Measurements from ENCODE around the gene IL4I1. TPM values are rescaled to one million over a fixed set of nuclear protein-coding genes. Genes with fewer than 3 reads are reported as not detected.

IL4I1 gene
- total RNA-seq, 1 experiment from 2014 or later, result 0.71 TPM

- Histone ChIP-seq H3K79me2 (ENCODE audit: insufficient read depth, low read length) (peaks cover 9% of the 10 kb centered on the region; the same call in 1 of the 2 replicates), H3K9me3 (ENCODE audit: control insufficient read depth in 1 of 2, insufficient read depth in 1 of 2, low read depth in 1 of 2, low read length in 2 of 2) (peaks cover 0 to 6% of the 10 kb centered on the region in 2 experiments; a peak in 1 of 4 replicates), H3K9me2 (ENCODE audit: insufficient read depth) (no peaks in the 10 kb centered on the region), H3K27me3 (ENCODE audit: insufficient read depth, low read length) (no peaks in the 10 kb centered on the region), H4K20me1 (ENCODE audit: insufficient read depth) (no peaks in the 10 kb centered on the region), H3K4me3 (replicated peaks in 1 of 2; ENCODE audit: low read depth in 1 of 2, low read length in 2 of 2) (no peak overlapping the region), H2AFZ (ENCODE audit: low read depth, low read length, poor library complexity, severe bottlenecking) (no peak overlapping the region), H3K36me3 (ENCODE audit: control insufficient read depth in 1 of 2, insufficient read depth in 2 of 2, low read length in 2 of 2) (peaks cover 12 to 18% of the 10 kb centered on the region in 2 experiments), H3K4me2 (ENCODE audit: low read length) (no peak overlapping the region), H3K27ac (ENCODE audit: low read depth, low read length) (no peak overlapping the region), H3K4me1 (ENCODE audit: control insufficient read depth in 1 of 2, insufficient read depth in 2 of 2, low read length in 2 of 2) (peaks cover 9 to 23% of the 10 kb centered on the region in 2 experiments), H3K9ac (ENCODE audit: low read length) (no peak overlapping the region)
- ATAC-seq (no peak), DNase-seq (ENCODE audit: low read depth, low spot score) (no peak)
- ChIA-PET CTCF (no interaction called here), RAD21 (ENCODE audit: low non-redundant PET in 1 of 2, low total read pairs in 2 of 2, uncharacterized antibody in 2 of 2, unreplicated experiment in 2 of 2) (no interaction called here), POLR2A (no interaction called here)
- BruUV-seq (replicated peaks), result no TSS peak
- no peak for TF ChIP-seq POLR2A (IDR thresholded peaks at IDR 0.05; ENCODE audit: borderline replicate concordance, extremely low read depth, insufficient read depth, insufficient read length)
- TF ChIP-seq SRF (IDR thresholded peaks at IDR 0.05; ENCODE audit: low read depth), result no peak
- no peak for TF ChIP-seq FOSL1 (IDR thresholded peaks at IDR 0.05; ENCODE audit: low read depth)
- TF ChIP-seq, protein P1, sequence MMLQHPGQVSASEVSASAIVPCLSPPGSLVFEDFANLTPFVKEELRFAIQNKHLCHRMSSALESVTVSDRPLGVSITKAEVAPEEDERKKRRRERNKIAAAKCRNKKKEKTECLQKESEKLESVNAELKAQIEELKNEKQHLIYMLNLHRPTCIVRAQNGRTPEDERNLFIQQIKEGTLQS (IDR thresholded peaks at IDR 0.05), result no peak
- TF ChIP-seq REST (IDR thresholded peaks at IDR 0.05; ENCODE audit: low read depth), result no peak
- TF ChIP-seq JUND (IDR thresholded peaks at IDR 0.05), result no peak
- no peak for TF ChIP-seq ZBTB33 (IDR thresholded peaks at IDR 0.05; ENCODE audit: extremely low read depth, insufficient replicate concordance, low read length)
- no peak for TF ChIP-seq CEBPB (IDR thresholded peaks at IDR 0.05; ENCODE audit: low read depth)
- TF ChIP-seq CTCF (IDR thresholded peaks at IDR 0.05 in 2 of 3, conservative IDR thresholded peaks at IDR 0.05 in 1 of 3; ENCODE audit: borderline replicate concordance in 1 of 3, insufficient read depth in 1 of 3, low read depth in 2 of 3, low read length in 2 of 3), result no peak
- intact Hi-C loops (cut with micrococcal nuclease), result no loop called here
These were observed 15.5 kb downstream of the IL4I1 start for GRCh38 chr19:49881186-49881585.
